ENCODE measurements around the gene ANKS1B. TPM values are rescaled to one million over a fixed set of nuclear protein-coding genes. Genes with fewer than 3 reads are reported as not detected.
"Not testable (repeated sequence)": the region's sequence is repeated elsewhere in the genome, so short reads cannot be mapped to it uniquely, and the experiment has no call there.

Gene ANKS1B
- total and polyA plus RNA-seq, 10 of the 15 experiments (the other 5 are each of a cell fraction or from before 2014, with no cell fraction given), result 0.16 to 1.3 (median 0.82) TPM; not detected in 7

GRCh38 chr12:100016304-100016703 is 31.6 kb upstream of the ANKS1B start:
- FAIRE-seq; intact Hi-C loops (cut with micrococcal nuclease; ENCODE audit: unreplicated experiment); in situ Hi-C loops (cut with MboI); H3K79me2 ChIP-seq (ENCODE audit: control insufficient read depth, insufficient read depth, low read length); DNase-seq (ENCODE audit: low read depth, low spot score); H3K27ac ChIP-seq (ENCODE audit: control insufficient read depth, insufficient read depth); BruUV-seq (replicated peaks); H4K20me1 ChIP-seq (ENCODE audit: control insufficient read depth, insufficient read depth); H3K9ac ChIP-seq (ENCODE audit: control insufficient read depth, insufficient read depth, low read length); ATAC-seq; H3K4me1 ChIP-seq (ENCODE audit: control insufficient read depth, insufficient read depth, low read length); H3K4me3 ChIP-seq; H3K36me3 ChIP-seq (ENCODE audit: control insufficient read depth in 2 of 2, insufficient read depth in 2 of 2, low read length in 1 of 2); CTCF ChIA-PET; H3K27me3 ChIP-seq (replicated peaks in 1 of 2; ENCODE audit: control insufficient read depth in 2 of 2, insufficient read depth in 2 of 2, low read length in 1 of 2); H3K9me3 ChIP-seq (replicated peaks; ENCODE audit: control insufficient read depth, insufficient read depth, low read length); H3K4me2 ChIP-seq (ENCODE audit: control insufficient read depth, insufficient read depth); SMC1A ChIA-PET (ENCODE audit: uncharacterized antibody, unreplicated experiment); H2AFZ ChIP-seq (ENCODE audit: control insufficient read depth, low read depth, low read length); RAD21 ChIA-PET (ENCODE audit: unreplicated experiment); POLR2A ChIA-PET: not testable (repeated sequence)
- WGBS (ENCODE audit: insufficient coverage, insufficient replicate concordance, low lambda C conversion rate, missing lambda C conversion rate), result 48% methylated on average over 4 of the region's 4 CpGs

- in situ Hi-C loops (cut with MboI); CTCF ChIA-PET; BruUV-seq (replicated peaks); H3K4me2 ChIP-seq (ENCODE audit: control insufficient read depth, insufficient read depth); H2AFZ ChIP-seq (ENCODE audit: control insufficient read depth, low read depth, low read length); H3K9me3 ChIP-seq (replicated peaks; ENCODE audit: control insufficient read depth, insufficient read depth, low read length); H3K27ac ChIP-seq (ENCODE audit: control insufficient read depth, insufficient read depth); H4K20me1 ChIP-seq (ENCODE audit: control insufficient read depth, insufficient read depth); POLR2A ChIA-PET; ATAC-seq; FAIRE-seq; H3K4me3 ChIP-seq; H3K79me2 ChIP-seq (ENCODE audit: control insufficient read depth, insufficient read depth, low read length); SMC1A ChIA-PET (ENCODE audit: uncharacterized antibody, unreplicated experiment); H3K9ac ChIP-seq (ENCODE audit: control insufficient read depth, insufficient read depth, low read length); H3K27me3 ChIP-seq (replicated peaks in 1 of 2; ENCODE audit: control insufficient read depth in 2 of 2, insufficient read depth in 2 of 2, low read length in 1 of 2); DNase-seq (ENCODE audit: low read depth, low spot score); RAD21 ChIA-PET (ENCODE audit: unreplicated experiment); H3K4me1 ChIP-seq (ENCODE audit: control insufficient read depth, insufficient read depth, low read length); H3K36me3 ChIP-seq (ENCODE audit: control insufficient read depth in 2 of 2, insufficient read depth in 2 of 2, low read length in 1 of 2); intact Hi-C loops (cut with micrococcal nuclease; ENCODE audit: unreplicated experiment): not testable (repeated sequence)
- 65% methylated on average over 9 of the region's 9 CpGs for WGBS (ENCODE audit: insufficient coverage, insufficient replicate concordance, low lambda C conversion rate, missing lambda C conversion rate)
Measured at GRCh38 chr12:100005846-100006245, 21.1 kb upstream of the ANKS1B start.

- FAIRE-seq, result no peak
- in situ Hi-C loops (cut with MboI) (no loop called here), intact Hi-C loops (cut with micrococcal nuclease; ENCODE audit: unreplicated experiment) (no loop called here)
- Histone ChIP-seq H3K9ac (ENCODE audit: control insufficient read depth, insufficient read depth, low read length) (no peak overlapping the region), H3K4me2 (ENCODE audit: control insufficient read depth, insufficient read depth) (no peak overlapping the region), H2AFZ (ENCODE audit: control insufficient read depth, low read depth, low read length) (no peak overlapping the region), H3K79me2 (ENCODE audit: control insufficient read depth, insufficient read depth, low read length) (no peaks in the 10 kb centered on the region), H3K36me3 (ENCODE audit: control insufficient read depth in 2 of 2, insufficient read depth in 2 of 2, low read length in 1 of 2) (no peaks in the 10 kb centered on the region), H3K27me3 (replicated peaks in 1 of 2; ENCODE audit: control insufficient read depth in 2 of 2, insufficient read depth in 2 of 2, low read length in 1 of 2) (no peaks in the 10 kb centered on the region), H4K20me1 (ENCODE audit: control insufficient read depth, insufficient read depth) (no peaks in the 10 kb centered on the region), H3K27ac (ENCODE audit: control insufficient read depth, insufficient read depth) (no peak overlapping the region), H3K9me3 (replicated peaks; ENCODE audit: control insufficient read depth, insufficient read depth, low read length) (no peaks in the 10 kb centered on the region), H3K4me1 (ENCODE audit: control insufficient read depth, insufficient read depth, low read length) (no peaks in the 10 kb centered on the region), H3K4me3 (no peak overlapping the region)
- ChIA-PET POLR2A (no interaction called here), CTCF (no interaction called here), RAD21 (ENCODE audit: unreplicated experiment) (no interaction called here), SMC1A (ENCODE audit: uncharacterized antibody, unreplicated experiment) (no interaction called here)
- TF ChIP-seq CEBPB (IDR thresholded peaks at IDR 0.05; ENCODE audit: borderline replicate concordance in 1 of 2, low read depth in 2 of 2, low read length in 2 of 2), result no peak
- DNase-seq (ENCODE audit: low read depth, low spot score), result no peak
- ATAC-seq, result no peak
- BruUV-seq (replicated peaks), result no TSS peak
- 0% methylated on average over 1 of the region's 1 CpG for WGBS (ENCODE audit: insufficient coverage, insufficient replicate concordance, low lambda C conversion rate, missing lambda C conversion rate)
Measured at GRCh38 chr12:99997806-99998205, 13.1 kb upstream of the ANKS1B start.
